ENCODE data around the gene MAP3K6. TPM values are rescaled to one million over a fixed set of nuclear protein-coding genes. Genes with fewer than 3 reads are reported as not detected.

Gene MAP3K6
- total and polyA plus RNA-seq, 4 donors, result 1.3 to 8.3 (median 4.0) TPM

DNA sequence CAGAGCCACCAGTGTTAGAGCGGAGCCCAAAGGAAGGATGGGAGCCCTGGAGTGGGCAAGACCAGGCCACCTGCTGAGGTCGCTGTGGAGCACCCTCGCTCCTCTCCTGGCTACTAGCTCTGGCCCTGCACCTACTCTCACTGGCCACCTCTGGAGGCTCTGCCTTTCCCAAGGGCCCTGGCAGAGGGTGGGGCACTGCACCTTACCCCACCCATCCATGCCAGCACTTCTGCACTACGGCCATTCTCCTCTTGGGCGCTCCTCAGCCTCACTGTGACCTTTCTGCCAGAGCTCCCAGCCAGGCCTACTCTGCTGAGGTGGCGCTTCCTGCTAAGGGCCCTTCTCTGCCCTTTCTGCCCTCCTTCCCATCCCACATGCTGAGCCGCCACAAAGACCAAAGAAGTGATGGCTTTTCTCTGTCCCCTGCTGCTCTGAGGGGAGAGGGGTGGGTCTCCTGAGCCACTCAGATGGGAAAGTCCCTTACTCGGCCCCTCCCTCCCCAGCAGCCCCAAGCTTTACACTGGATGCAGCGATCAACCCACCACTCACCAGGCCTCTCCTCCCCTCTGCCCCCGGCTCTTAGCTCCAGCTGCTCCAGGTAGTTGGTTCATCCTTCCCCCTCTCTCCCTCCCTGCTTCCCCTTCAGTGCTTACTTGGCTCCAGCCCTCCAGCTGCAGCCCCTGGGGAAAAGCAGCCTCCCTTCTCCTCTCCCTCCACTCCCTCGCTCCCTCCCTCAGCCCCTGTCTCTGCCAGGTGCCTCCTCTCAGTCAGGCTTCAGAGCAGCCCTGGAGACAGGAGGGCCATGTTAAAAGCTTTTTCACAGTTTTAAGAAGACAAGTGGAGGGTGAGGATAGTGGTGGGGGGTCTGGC, 59.6 kb downstream of the MAP3K6 start:
- DNase-seq (ENCODE audit: low spot score), result no peak
- Histone ChIP-seq H3K27me3 (ENCODE audit: control insufficient read depth in 4 of 4, insufficient read depth in 4 of 4, low read length in 3 of 4) (no peaks in the 10 kb centered on the region), H3K36me3 (ENCODE audit: control insufficient read depth in 4 of 4, insufficient read depth in 3 of 4, low read depth in 1 of 4, low read length in 3 of 4) (peaks cover under 1 to 29% (median 7%) of the 10 kb centered on the region in 4 donors), H3K27ac (ENCODE audit: low read depth in 1 of 2, low read length in 2 of 2) (no peak overlapping the region), H3K9ac (ENCODE audit: low read depth in 1 of 2, low read length in 2 of 2) (no peak overlapping the region), H3K9me3 (ENCODE audit: control insufficient read depth in 4 of 4, low read length in 3 of 4) (no peaks in the 10 kb centered on the region), H3K4me3 (ENCODE audit: low read depth in 1 of 3, low read length in 3 of 3) (no peak overlapping the region), H3K4me1 (ENCODE audit: control insufficient read depth in 4 of 4, insufficient read depth in 4 of 4, low read length in 3 of 4) (no peaks in the 10 kb centered on the region)
- no peak for TF ChIP-seq SP1 (IDR thresholded peaks at IDR 0.05)
- TF ChIP-seq, protein P1, sequence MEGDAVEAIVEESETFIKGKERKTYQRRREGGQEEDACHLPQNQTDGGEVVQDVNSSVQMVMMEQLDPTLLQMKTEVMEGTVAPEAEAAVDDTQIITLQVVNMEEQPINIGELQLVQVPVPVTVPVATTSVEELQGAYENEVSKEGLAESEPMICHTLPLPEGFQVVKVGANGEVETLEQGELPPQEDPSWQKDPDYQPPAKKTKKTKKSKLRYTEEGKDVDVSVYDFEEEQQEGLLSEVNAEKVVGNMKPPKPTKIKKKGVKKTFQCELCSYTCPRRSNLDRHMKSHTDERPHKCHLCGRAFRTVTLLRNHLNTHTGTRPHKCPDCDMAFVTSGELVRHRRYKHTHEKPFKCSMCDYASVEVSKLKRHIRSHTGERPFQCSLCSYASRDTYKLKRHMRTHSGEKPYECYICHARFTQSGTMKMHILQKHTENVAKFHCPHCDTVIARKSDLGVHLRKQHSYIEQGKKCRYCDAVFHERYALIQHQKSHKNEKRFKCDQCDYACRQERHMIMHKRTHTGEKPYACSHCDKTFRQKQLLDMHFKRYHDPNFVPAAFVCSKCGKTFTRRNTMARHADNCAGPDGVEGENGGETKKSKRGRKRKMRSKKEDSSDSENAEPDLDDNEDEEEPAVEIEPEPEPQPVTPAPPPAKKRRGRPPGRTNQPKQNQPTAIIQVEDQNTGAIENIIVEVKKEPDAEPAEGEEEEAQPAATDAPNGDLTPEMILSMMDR (IDR thresholded peaks at IDR 0.05; ENCODE audit: low read depth, low read length, missing input control), result no peak
- TF ChIP-seq FOXA2 (IDR thresholded peaks at IDR 0.05), result no peak
- no peak for TF ChIP-seq FOXA1 (IDR thresholded peaks at IDR 0.05)
- TF ChIP-seq TAF1 (conservative IDR thresholded peaks at IDR 0.05), result no peak
- TF ChIP-seq MAX (IDR thresholded peaks at IDR 0.05), result no peak
- TF ChIP-seq RAD21 (IDR thresholded peaks at IDR 0.05), result no peak
- no peak for TF ChIP-seq RXRA (IDR thresholded peaks at IDR 0.05)
- no peak for TF ChIP-seq YY1 (IDR thresholded peaks at IDR 0.05)
- no peak for TF ChIP-seq HNF4A (conservative IDR thresholded peaks at IDR 0.05)
- no peak for TF ChIP-seq ZBTB33 (IDR thresholded peaks at IDR 0.05)
- TF ChIP-seq, protein P2, sequence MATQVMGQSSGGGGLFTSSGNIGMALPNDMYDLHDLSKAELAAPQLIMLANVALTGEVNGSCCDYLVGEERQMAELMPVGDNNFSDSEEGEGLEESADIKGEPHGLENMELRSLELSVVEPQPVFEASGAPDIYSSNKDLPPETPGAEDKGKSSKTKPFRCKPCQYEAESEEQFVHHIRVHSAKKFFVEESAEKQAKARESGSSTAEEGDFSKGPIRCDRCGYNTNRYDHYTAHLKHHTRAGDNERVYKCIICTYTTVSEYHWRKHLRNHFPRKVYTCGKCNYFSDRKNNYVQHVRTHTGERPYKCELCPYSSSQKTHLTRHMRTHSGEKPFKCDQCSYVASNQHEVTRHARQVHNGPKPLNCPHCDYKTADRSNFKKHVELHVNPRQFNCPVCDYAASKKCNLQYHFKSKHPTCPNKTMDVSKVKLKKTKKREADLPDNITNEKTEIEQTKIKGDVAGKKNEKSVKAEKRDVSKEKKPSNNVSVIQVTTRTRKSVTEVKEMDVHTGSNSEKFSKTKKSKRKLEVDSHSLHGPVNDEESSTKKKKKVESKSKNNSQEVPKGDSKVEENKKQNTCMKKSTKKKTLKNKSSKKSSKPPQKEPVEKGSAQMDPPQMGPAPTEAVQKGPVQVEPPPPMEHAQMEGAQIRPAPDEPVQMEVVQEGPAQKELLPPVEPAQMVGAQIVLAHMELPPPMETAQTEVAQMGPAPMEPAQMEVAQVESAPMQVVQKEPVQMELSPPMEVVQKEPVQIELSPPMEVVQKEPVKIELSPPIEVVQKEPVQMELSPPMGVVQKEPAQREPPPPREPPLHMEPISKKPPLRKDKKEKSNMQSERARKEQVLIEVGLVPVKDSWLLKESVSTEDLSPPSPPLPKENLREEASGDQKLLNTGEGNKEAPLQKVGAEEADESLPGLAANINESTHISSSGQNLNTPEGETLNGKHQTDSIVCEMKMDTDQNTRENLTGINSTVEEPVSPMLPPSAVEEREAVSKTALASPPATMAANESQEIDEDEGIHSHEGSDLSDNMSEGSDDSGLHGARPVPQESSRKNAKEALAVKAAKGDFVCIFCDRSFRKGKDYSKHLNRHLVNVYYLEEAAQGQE (IDR thresholded peaks at IDR 0.05), result no peak
- TF ChIP-seq GABPA (IDR thresholded peaks at IDR 0.05 in 1 of 2, conservative IDR thresholded peaks at IDR 0.05 in 1 of 2), result no peak
- TF ChIP-seq JUND (IDR thresholded peaks at IDR 0.05), result no peak
- no peak for TF ChIP-seq HNF4G (IDR thresholded peaks at IDR 0.05)
- TF ChIP-seq, protein P3, sequence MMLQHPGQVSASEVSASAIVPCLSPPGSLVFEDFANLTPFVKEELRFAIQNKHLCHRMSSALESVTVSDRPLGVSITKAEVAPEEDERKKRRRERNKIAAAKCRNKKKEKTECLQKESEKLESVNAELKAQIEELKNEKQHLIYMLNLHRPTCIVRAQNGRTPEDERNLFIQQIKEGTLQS (IDR thresholded peaks at IDR 0.05), result no peak
- TF ChIP-seq NR2F2 (IDR thresholded peaks at IDR 0.05), result no peak
- TF ChIP-seq EGR1 (IDR thresholded peaks at IDR 0.05; ENCODE audit: low read depth in 2 of 2), result no peak
- WGBS, result 90% methylated on average over 11 of the region's 11 CpGs

Measured in liver (tissue), 9 donors.